Osteocyte (in vitro differentiated cells): ENCODE results near the gene ZNF385A. TPM values are rescaled to one million over a fixed set of nuclear protein-coding genes. Genes with fewer than 3 reads are reported as not detected.

Experiments used
- DNase-seq: peaks from one replicate; pipeline ENCODE4 v3.0.0; 2021; ENCODE audit warnings: mixed read lengths; ENCODE audit not compliant: unreplicated experiment; ENCODE audit errors: extremely low spot score
- H3K27ac Mint-ChIP-seq: one replicate; pipeline ENCODE4 v1.8.0; 2021; ENCODE audit warnings: mild to moderate bottlenecking, mixed read lengths; ENCODE audit not compliant: unreplicated experiment
- H3K27me3 Mint-ChIP-seq: one replicate; pipeline ENCODE4 v1.8.0; 2021; ENCODE audit warnings: mixed read lengths; ENCODE audit not compliant: unreplicated experiment
- H3K36me3 Mint-ChIP-seq: one replicate; pipeline ENCODE4 v1.8.0; 2021; ENCODE audit warnings: mixed read lengths; ENCODE audit not compliant: unreplicated experiment
- H3K4me1 Mint-ChIP-seq: one replicate; pipeline ENCODE4 v1.8.0; 2021; ENCODE audit warnings: mixed read lengths; ENCODE audit not compliant: unreplicated experiment
- H3K4me3 Mint-ChIP-seq: one replicate; pipeline ENCODE4 v1.8.0; 2021; ENCODE audit warnings: mild to moderate bottlenecking, moderate library complexity, mixed read lengths; ENCODE audit not compliant: unreplicated experiment
- H3K9me3 Mint-ChIP-seq: one replicate; pipeline ENCODE4 v1.8.0; 2021; ENCODE audit warnings: mixed read lengths; ENCODE audit not compliant: unreplicated experiment
- CTCF ChIP-seq: fragments of 200-600 bp; sonication (generic); IDR thresholded peaks from 2 replicates; pipeline ENCODE4 v1.5.0; 2021; ENCODE audit warnings: antibody characterized with exemption, mild to moderate bottlenecking, moderate library complexity
- total RNA-seq: library from RNA; stranded (reverse); gene quantifications from 2 replicates; pipeline ENCODE4 v1.2.1, GENCODE V29; 2021

The ZNF385A gene
- total RNA-seq, 1 donor from 2014 or later: 12.3 TPM

DNA sequence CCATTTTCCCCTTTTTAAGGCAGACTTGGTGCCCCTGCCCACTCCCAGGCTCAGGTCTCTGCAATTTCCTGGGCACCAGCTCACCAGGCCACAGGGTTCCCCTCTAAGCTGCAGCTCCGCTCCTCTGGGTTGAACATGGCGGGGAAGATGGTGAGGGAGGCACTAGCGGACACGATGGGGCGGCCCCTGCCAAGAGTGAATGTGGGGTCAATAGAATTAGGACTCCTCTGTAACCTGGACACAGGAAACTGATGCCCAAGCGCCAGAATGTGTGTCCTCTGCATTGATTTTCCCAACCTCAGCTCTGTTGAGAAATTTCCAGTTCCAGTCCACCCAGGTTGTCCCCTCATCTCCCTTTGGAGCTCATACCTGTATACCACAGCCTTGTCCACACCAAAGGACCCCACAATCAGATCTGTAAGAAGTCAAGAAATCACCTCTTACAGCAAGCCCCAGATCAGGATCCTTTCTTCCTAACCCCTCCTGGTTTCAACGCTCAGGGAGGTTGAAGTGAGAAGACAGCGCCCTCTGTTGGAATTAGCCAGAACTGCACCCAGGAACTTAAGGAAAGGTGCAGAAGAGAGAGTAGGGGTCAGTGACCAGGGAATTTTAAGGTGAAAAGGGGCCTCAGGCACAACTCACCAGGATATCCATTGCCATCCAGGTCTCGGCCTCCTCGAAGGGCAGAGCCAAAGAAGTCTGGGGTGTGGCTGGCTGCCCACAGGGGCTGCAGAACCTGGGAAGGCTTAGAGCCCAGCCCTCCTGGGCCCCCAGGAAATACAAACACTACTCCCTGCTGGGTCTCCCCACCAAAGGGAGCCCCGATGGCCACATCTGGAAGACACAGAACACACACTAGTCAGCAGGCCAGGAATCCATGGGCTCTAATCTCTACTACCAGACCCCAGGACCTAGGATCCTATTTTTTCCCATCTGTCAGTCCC lies 19.8 kb upstream of the ZNF385A start:
- no peak for DNase-seq
- H3K27me3 Mint-ChIP-seq: no peaks in the 10 kb centered on the region

GRCh38 chr12:54401119-54401518 lies 16.6 kb upstream of the ZNF385A start:
- H3K27me3 Mint-ChIP-seq: no peaks in the 10 kb centered on the region
- H3K36me3 Mint-ChIP-seq: peaks cover 48% of the 10 kb centered on the region
- DNase-seq: no peak
- H3K4me1 Mint-ChIP-seq: no peaks in the 10 kb centered on the region
- H3K27ac Mint-ChIP-seq: no peak overlapping the region
- no peak for TF ChIP-seq CTCF
- H3K4me3 Mint-ChIP-seq: no peak overlapping the region
- no peaks in the 10 kb centered on the region for H3K9me3 Mint-ChIP-seq

More for the DNA sequence above, 19.8 kb upstream of the ZNF385A start:
- H3K4me1 Mint-ChIP-seq: no peaks in the 10 kb centered on the region
- H3K27ac Mint-ChIP-seq: no peak overlapping the region
- peak; percentile 88 for TF ChIP-seq CTCF
- H3K36me3 Mint-ChIP-seq: peaks cover 46% of the 10 kb centered on the region
- H3K9me3 Mint-ChIP-seq: no peaks in the 10 kb centered on the region
- H3K4me3 Mint-ChIP-seq: no peak overlapping the region

DNA sequence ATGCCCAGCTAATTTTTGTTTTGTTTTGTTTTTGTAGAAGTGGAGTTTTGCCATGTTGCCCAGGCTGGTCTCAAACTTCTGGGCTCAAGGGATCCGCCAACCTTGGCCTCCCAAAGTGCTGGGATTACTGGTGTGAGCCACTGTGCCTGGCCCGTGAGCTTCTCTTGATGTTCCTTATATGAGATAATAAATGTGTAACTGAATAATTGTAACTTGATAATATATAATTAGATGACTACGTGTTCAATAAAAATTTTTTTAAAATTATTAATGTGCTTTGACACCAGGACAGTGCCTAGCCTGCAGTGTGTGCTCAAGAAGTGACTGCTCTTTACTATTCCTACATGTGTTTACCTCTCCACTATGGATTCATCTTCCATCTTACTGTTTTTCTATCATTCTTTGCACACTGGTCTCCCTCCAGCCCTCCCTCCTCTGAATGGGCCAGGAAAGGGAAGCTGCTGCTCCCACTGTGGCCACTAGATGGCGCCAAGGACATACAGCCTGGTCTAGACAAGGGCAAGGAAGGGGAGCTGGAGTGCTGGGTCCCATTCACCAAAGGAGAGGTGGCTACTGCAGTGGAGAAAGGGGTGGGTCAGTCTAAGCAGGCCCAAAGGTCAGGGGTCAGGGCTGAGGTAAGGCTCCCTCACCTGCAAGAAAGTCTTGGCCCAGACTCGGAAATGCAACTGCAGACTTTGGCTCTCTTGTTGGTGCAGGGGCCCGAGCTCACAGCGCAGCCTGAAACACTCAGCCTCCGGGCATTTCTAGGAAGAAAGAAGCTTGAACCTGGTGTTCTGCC lies 14.7 kb upstream of the ZNF385A start:
- DNase-seq: peak; percentile 94
- Mint-ChIP-seq H3K36me3 (peaks cover 47% of the 10 kb centered on the region), H3K4me3 (no peak overlapping the region), H3K27ac (no peak overlapping the region), H3K27me3 (no peaks in the 10 kb centered on the region), H3K9me3 (no peaks in the 10 kb centered on the region), H3K4me1 (no peaks in the 10 kb centered on the region)
- peak; percentile 98 for TF ChIP-seq CTCF

DNA sequence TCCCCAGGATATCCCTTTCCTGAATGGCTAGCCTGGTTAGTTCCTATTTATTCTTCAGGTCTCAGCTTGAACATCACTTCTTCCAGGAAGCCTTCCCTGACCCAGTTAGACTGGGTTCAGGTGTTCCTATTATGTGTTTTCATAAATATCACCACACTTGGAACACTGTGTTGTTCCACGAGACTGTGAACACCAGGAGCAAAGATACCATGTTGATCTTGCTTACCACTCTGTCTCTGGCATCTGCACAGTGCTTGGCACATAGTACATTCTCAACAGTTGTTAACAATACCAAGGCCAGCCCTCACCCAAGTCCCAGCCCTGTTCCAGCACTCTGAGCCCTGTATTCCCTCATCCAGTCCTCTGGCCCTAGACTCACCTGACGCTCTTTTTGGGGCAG lies 13.7 kb upstream of the ZNF385A start:
- Mint-ChIP-seq H3K27me3 (no peaks in the 10 kb centered on the region), H3K36me3 (peaks cover 43% of the 10 kb centered on the region), H3K4me3 (no peak overlapping the region), H3K4me1 (no peaks in the 10 kb centered on the region), H3K9me3 (no peaks in the 10 kb centered on the region), H3K27ac (no peak overlapping the region)
- DNase-seq: no peak
- no peak for TF ChIP-seq CTCF

- Mint-ChIP-seq H3K27ac (no peak overlapping the region), H3K9me3 (no peaks in the 10 kb centered on the region), H3K36me3 (peaks cover 36% of the 10 kb centered on the region), H3K4me3 (no peak overlapping the region), H3K27me3 (no peaks in the 10 kb centered on the region), H3K4me1 (no peaks in the 10 kb centered on the region)
- DNase-seq: no peak
- TF ChIP-seq CTCF: no peak
Measured at GRCh38 chr12:54397157-54397556, 12.6 kb upstream of the ZNF385A start.
